GM04504 (cell line): ENCODE measurements around the gene TMEM204.

Source experiments
- DNase-seq: peaks from one replicate; pipeline ENCODE4 v3.0.0-alpha.2; 2012; ENCODE audit warnings: low read depth

Gene TMEM204

DNA sequence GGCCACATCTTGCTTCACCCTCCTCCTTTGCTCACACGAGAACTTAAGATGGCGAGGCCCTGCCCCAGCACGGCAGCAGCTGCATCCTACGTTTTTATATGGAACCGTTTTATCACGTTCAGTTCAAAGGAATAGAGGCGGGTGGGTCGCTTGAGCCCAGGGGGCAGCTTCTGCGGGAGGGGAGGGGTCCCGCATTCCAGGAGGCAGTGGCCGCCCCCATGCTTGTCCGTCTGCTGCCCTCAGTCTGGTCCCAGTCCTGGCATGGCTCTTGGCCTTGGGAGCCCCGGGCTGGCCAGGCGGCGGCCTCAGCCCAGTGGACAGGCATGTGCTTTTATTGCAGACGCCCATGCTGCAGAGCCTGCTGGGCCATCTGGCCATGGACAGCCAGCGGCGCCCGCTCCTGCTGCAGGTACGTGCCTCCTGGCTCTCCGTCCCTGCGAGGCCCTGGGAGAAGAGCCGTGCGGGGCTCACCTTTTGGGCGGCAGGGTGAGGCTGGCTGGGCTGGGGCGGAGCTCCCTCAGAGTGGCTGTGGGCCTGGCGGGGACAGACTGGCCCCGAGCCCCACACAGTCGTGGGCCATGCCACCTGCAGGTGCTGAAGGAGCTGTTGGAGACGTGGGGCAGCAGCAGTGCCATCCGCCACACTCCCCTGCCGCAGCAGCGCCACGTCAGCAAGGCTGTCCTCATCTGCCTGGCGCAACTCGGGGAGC is 33.6 kb upstream of the TMEM204 start:
- no peak for DNase-seq

- no peak for DNase-seq
These were observed 32.9 kb upstream of the TMEM204 start for GRCh38 chr16:1500465-1501150.

DNA sequence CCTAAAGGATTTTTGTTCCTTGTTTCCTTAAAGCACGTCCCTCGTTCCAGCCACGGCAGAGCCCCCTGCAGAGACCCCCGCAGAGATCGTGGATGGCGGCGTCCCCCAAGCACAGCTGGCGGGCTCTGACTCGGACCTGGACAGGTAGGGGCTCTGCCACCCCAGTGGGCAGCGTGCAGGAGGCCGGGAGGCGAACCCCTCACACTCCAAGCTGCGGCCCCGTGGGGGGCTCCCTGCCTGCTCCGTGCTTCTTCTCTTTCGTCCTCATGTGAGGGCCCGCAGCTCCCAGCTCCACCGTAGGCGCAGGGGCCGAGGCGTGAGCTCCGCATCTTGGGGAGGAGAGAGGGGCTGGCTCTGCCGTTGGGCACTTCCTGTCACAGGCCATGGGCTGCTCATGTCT is 31.8 kb upstream of the TMEM204 start:
- DNase-seq = no peak

DNA sequence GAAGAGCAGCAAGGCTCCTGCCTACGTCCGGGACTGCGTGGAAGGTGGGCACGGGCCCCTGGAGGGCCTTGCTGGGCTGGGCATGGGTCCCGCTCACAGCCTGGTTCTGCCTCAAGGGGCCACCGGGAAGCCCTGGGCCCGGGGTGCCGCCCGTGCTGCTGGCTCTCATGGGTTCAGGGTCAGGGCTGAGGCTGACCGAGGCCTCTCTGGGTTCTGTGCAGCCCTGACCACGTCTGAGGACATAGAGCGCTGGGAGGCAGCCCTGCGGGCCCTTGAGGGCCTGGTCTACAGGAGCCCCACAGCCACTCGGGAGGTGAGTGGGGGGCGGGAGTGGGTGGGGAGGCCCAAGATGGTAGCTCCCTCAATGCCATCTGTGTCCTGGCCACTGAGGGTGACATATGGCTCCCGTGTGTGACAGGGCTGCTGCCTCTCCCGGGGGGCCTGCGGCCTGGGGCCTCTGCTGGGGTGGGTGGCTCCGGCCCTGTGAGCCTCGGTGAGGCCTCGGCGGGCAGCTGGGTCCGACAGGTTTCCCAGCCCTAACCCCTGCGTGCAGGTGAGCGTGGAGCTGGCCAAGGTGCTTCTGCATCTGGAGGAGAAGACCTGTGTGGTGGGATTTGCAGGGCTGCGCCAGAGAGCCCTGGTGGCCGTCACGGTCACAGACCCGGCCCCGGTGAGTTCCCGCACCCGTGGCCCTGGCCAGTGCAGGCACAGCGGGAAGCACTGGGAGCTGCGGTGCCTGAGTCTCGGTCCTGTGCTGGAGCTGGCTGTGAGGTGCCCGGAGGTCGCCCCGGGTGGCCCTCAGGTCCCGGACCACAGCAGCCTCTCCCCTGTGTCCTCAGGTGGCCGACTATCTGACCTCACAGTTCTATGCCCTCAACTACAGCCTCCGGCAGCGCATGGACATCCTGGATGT is 31.1 kb upstream of the TMEM204 start:
- no peak for DNase-seq

- no peak for DNase-seq
These were observed 30.1 kb upstream of the TMEM204 start for GRCh38 chr16:1503110-1503955.

DNA sequence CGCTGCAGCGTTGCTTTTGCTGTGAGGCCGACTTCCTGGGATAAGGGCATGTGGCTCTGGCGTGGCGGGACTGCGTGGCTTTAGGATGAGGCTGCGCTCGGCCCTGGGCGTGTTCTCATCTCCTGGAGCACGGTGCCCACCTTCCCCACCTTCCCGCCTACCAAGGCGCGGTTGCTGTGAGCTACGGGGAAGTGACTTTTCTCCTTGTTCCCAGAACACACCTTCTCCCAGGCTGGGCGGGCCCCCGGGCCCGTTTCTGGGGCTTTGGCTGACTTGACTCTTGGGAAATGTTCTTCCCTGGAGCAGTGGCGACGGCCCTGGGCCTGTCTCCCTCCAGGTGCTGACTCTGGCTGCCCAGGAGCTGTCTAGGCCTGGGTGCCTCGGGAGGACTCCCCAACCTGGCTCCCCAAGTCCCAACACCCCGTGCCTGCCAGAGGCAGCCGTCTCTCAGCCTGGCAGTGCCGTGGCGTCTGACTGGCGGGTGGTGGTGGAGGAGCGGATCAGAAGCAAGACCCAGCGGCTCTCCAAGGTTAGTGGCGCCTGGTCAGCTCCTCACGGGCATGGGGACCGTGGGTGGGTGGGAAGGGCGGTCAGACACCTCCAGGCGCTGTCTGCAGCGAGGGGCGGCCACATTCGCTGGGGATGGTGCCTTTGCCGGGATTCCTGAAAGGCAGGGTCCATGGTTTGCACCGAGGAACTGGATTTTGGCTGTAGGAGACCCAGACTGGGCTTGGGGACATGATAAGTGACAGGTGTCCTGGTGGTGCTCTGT is 28.2 kb upstream of the TMEM204 start:
- no peak for DNase-seq

DNA sequence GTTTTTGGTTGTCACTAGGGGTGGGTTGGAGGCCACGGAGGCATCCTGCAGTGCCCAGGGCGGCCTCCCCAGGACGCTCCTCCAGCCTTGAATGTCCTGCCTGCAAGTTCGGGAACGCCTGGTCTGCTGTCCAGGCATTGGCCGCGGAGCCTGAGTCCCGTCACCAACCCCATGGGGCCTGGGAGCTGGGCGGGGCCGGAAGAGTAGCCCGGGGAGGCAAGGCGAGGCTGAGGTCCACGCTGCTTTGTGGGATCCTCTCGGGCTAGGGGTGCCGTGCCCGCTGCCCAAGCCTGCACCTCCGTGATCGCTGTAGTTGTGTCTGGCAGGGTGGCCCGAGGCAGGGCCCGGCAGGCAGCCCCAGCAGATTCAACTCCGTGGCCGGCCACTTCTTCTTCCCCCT is 27.6 kb upstream of the TMEM204 start:
- DNase-seq = no peak

DNA sequence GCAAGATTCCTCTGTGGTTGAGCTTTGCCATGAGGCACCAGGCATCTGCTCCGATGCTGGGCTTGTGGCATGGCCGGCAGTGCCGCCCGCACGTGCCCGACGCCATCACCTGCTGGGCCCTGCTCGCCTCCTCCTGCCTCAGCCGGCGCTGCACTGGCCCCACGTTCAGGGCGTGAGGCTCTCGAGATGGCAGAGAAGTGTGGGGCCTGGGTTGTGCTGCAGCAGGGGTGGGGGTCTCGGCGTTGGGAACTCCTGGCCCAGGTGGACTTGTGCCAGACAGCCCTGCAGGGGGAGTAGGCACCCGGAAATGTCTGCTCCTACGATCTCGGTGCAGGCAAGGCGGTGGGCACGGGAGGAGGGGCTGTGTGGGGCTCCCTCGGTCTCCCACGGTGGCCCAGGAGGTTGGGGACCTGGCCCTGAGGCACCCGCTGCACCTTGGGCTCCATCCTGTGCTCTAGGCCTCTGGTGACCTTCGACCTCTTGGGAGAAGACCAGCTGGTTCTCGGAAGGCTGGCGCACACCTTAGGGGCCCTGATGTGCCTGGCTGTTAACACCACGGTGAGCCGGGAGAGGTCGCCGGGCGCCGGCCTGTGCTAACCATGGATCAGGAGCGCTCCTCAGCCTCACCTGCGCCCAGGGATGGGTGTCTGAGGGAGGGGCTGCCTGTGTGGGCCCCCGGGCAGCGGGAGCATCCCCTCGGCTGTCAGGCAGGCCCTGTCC is 26.8 kb upstream of the TMEM204 start:
- no peak for DNase-seq

DNA sequence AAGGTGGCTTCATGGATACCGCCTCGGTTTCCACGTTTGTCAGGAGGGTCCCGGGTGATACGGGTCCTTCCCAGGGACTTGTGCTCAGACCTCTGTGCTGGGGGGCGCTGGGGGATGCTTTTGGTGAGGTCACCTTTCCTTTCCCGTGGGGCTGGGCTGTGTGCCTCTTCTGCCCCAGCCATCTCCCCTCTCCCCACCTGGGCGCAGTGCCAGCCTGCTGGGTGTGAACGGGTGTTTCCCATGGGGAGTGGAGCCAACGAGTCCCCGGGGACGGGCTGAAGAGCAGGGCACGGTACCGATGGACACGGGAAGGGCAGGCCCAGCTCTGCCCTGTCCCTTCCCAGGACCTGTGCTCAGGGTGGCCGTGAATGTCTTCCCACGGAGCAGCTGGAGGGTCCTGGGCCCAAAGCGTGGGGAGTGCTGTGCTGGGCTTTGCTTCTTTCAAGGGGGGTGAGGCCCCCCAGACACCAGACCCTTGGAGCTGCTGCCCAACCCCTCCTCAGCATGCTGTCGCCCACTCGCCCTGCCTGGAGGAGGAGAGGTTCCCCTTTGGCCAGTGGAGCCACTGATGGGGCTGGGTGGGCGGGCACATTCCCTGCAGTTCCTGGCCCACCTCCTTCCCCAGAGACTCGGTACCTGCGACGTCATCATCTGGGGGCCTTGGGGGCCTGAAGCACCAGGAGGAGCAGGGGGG is 24.8 kb upstream of the TMEM204 start:
- no peak for DNase-seq

DNA sequence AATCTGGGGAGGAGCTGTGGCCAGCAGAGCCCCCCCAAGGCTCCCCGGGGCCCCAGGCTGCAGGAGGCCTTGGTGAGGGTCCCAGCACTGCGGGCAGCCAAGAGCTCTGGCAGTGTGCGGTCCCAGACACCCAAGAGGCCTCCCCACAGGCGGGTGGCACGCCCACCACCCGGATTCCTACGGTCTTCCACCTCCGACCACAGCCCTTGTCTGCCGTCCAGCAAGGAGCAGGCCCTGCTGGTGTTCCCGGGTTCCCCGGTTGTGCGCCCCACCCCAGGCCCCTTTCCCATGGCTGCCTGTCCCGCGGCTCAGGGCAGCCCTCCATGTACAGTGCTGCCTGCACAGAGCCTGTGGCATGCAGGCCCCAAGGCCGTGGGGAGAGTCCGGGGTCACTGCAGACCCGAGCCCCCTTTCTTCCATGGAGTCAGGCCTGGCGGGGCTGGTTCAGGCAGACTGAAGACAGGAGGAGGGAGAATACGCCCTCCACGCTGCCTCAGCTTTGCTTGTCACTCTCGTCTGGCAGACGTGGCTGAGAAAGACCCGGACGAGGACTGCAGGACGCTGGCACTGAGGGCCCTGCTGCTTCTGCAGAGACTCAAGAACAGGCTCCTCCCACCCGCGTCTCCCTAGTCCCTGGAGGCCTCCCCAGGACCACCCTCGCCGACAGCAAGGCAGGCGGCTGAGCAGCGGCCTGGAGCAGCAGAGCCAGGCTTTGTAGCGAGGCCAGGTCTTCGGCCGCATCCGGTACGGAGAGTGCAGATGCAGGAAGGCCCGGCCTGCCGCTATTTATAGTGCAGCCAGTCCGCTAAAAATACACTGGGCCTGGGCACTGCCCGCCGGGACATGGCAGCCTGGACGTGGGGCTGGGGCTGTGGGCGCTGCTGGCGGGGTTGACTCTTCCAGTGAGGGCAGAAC is 23.9 kb upstream of the TMEM204 start:
- DNase-seq = no peak

DNA sequence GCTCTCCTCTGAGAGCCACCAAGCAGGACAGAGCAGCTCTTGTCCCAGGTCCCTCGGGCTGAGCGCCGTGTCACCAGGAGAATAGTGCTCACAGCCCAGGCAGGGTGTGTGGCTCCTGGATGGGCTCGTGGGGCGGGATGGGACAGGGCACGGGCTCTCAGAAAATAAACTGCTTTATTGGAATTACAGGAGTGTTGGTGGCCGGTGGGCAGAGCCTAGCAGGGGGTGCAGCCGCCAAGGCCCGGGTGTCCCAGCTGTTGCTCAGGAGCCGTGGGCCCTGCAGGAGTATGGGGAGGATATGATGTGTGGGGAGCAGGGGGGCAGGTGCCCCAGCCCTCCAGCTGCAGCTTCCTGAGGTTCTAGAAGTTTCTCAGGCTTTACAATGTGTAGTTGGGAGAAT is 23.2 kb upstream of the TMEM204 start:
- no peak for DNase-seq

GRCh38 chr16:1510941-1511351 is 22.5 kb upstream of the TMEM204 start:
- no peak for DNase-seq

- no peak for DNase-seq
These were observed 21.6 kb upstream of the TMEM204 start for GRCh38 chr16:1511662-1512569.

DNA sequence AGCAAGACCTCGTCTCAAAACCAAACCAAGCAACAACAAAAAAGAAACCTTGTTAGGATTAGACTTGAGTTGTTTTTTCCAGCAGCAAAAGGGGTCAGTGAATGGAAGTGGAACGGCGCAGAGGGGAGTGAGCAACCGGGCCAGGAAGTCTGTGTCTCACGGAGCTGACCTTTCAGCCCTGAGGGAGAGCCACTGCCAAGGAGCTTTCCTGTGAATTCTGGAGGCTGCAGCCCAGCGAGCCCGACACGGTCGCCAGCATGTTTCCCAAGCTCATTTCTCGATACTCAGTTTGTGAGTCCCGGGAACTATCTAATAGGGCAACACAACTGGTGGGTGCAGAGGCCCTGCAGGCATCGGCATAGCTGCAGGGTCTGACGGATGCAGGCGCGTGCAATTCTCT is 20.7 kb upstream of the TMEM204 start:
- DNase-seq = no peak

DNA sequence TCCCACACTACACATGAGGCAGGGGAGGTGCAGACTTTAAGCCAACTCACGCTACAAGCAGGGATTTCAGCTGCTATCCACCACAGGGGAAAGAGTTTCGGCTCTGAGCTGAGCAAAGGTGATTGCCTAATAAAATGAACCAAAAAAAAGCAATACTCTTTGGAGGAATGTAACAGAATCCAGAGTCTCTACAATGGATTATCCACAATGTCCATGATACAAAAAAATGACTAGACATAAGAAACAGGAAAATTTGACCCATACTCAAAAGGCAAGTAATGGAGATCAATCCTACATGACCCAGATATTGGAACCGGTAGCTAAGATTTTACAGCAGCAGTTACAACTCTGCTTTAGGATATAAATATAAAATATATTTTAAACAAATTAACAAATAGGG is 19.0 kb upstream of the TMEM204 start:
- DNase-seq = no peak

DNA sequence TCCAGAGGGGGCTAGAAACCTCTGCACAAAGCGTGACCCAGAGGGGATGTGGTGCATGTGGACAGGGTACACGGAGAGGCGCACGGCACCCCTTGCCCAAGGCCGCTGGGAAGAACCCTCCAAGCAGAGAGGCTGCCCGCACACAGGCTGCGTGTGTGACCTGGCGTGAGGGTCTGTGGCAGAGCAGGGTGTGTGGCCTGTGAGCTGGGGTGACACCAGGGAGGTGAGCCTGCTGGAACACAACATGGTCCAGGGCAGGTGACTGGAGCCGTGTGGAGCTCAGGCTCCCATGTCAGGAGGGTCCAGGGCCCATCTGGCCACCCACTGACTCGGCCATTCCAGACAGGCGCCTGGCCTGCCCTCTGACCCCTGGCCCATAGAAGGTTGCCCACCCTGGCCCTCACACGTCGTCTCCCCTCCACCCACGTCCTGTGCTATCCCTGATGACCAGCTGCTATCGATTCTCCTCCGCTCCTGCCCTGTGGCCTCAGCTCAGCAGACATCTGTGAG is 14.8 kb upstream of the TMEM204 start:
- DNase-seq = no peak

- DNase-seq = no peak
These were observed 13.6 kb upstream of the TMEM204 start for GRCh38 chr16:1519831-1520230.
